Right lobe of liver (tissue), 4 donors: Measurements from ENCODE around the gene RPS19.
A peak's percentile ranks its signal among the peaks of the same experiment; 100 is the strongest.

Experiments used
- CTCF ChIP-seq, 4 donors: fragments of 200-600 bp in 3 of 4; fragments of 450-650 bp in 1 of 4; IDR thresholded peaks; one replicate each; pipeline versions ENCODE4 v1.5.1 to v1.8.0; 2016 to 2022; ENCODE audit warnings: antibody characterized with exemption in 4 of 4, mild to moderate bottlenecking in 2 of 4
- POLR2A ChIP-seq: fragments of 450-650 bp; IDR thresholded peaks from one replicate; pipeline ENCODE4 v1.6.1; 2017; ENCODE audit warnings: antibody characterized with exemption, mild to moderate bottlenecking
- donor health status: DM: no; HTN: no; CAD: no.
- donor health status: DM: no; HTN: no; CAD: no.
- donor health status: DM: no; HTN: yes; CAD: no.

- TF ChIP-seq CTCF (IDR thresholded peaks at IDR 0.05), result peak; percentile 53 to 79 (median 67)
- no peak for TF ChIP-seq POLR2A
These were observed 13.0 kb downstream of the RPS19 start for GRCh38 chr19:41872775-41873647.
